Measurements from ENCODE around the gene EYS.

GRCh38 chr6:64301307-64302236, 1405.5 kb downstream of the EYS start:
- TF ChIP-seq RAD21 (IDR thresholded peaks at IDR 0.05; ENCODE audit: low read depth) (no peak), CTCF (IDR thresholded peaks at IDR 0.05 in 2 of 3, conservative IDR thresholded peaks at IDR 0.05 in 1 of 3; ENCODE audit: borderline replicate concordance in 1 of 3, insufficient read depth in 1 of 3, low read depth in 2 of 3, low read length in 2 of 3) (no peak), POLR2A (IDR thresholded peaks at IDR 0.05; ENCODE audit: borderline replicate concordance, extremely low read depth, insufficient read depth, insufficient read length) (no peak), EZH2phosphoT487 (IDR thresholded peaks at IDR 0.05; ENCODE audit: borderline replicate concordance) (no peak), MAX (IDR thresholded peaks at IDR 0.05) (no peak), ZBTB33 (IDR thresholded peaks at IDR 0.05; ENCODE audit: extremely low read depth, insufficient replicate concordance, low read length) (no peak), REST (IDR thresholded peaks at IDR 0.05; ENCODE audit: low read depth) (no peak), CBX3 (IDR thresholded peaks at IDR 0.05; ENCODE audit: low read depth) (no peak), ZNF274 (IDR thresholded peaks at IDR 0.05; ENCODE audit: low read depth, low read length) (no peak), EGR1 (IDR thresholded peaks at IDR 0.05; ENCODE audit: low read depth) (no peak), YY1 (IDR thresholded peaks at IDR 0.05; ENCODE audit: extremely low read depth, insufficient replicate concordance, low read depth, low read length) (no peak)
